HCT116 (cell line): ENCODE data around the gene MINAR1. TPM values are rescaled to one million over a fixed set of nuclear protein-coding genes. Genes with fewer than 3 reads are reported as not detected.

Experiments used
- ATAC-seq: fragments of 200-7000 bp; cut with Tn5 transposase; 2 replicates; pipeline ENCODE4 v1.9.1; 2020; ENCODE audit warnings: mild to moderate bottlenecking, moderate library complexity
- BruUV-seq: library from RNA; stranded (reverse); fragments of 400-500 nt; replicated peaks from 2 replicates; lab custom pipeline; 2021; lab: Mats Ljungman, UMichigan
- CTCF ChIA-PET: fragments of 300-600 bp; sonication (Branson Sonifier 250); formaldehyde crosslinking; loops from one replicate; lab custom pipeline; 2021; ENCODE audit warnings: antibody characterized with exemption; lab: Charles Lee
- POLR2A ChIA-PET: fragments of 300-600, 350-600 bp; sonication (Branson Sonifier 250); formaldehyde crosslinking; loops from one replicate; lab custom pipeline; 2021; ENCODE audit warnings: antibody characterized with exemption; lab: Charles Lee
- RAD21 ChIA-PET, 2 experiments: fragments of 300-600 bp; sonication (Branson Sonifier 250); formaldehyde crosslinking; loops; one replicate each; lab custom pipeline; 2023; ENCODE audit warnings: low total read pairs in 2 of 2; ENCODE audit not compliant: uncharacterized antibody in 2 of 2, unreplicated experiment in 2 of 2, low non-redundant PET in 1 of 2; lab: Charles Lee
- DNase-seq: peaks from one replicate; pipeline ENCODE4 v3.0.0-alpha.2; 2010; ENCODE audit warnings: low read depth, low spot score
- H2AFZ ChIP-seq: fragments of 200-600 bp; shearing (Covaris generic), sonication (generic); 2 replicates; pipeline ENCODE4 v1.6.1; 2017; ENCODE audit warnings: low read depth, mixed run types, mixed read lengths, antibody characterized with exemption, low read length; ENCODE audit not compliant: poor library complexity, severe bottlenecking
- H3K27ac ChIP-seq: 2 replicates; pipeline ENCODE4 v1.5.1; 2012; ENCODE audit warnings: low read depth, low read length
- H3K27me3 ChIP-seq: fragments of 200-600 bp; sonication (generic); 2 replicates; pipeline ENCODE4 v1.6.1; 2016; ENCODE audit warnings: mixed run types, low read length, mixed read lengths; ENCODE audit not compliant: insufficient read depth
- H3K36me3 ChIP-seq, 2 experiments: fragments of 200-500 bp in 1 of 2; fragments of 200-600 bp in 1 of 2; sonication (Bioruptor generic) in 1 of 2; sonication (generic) in 1 of 2; 2 replicates each; pipeline versions ENCODE4 v1.5.1 to v1.6.1; 2014 to 2016; ENCODE audit warnings: low read length in 2 of 2, inconsistent platforms in 1 of 2, mixed read lengths in 1 of 2, mixed run types in 1 of 2; ENCODE audit not compliant: insufficient read depth in 2 of 2, control insufficient read depth in 1 of 2
- H3K4me1 ChIP-seq, 2 experiments: fragments of 200-600 bp in 1 of 2; sonication (generic) in 1 of 2; 2 replicates each; pipeline versions ENCODE4 v1.5.1 to v1.6.1; 2012 to 2017; ENCODE audit warnings: low read length in 2 of 2, inconsistent platforms in 1 of 2, mild to moderate bottlenecking in 1 of 2, mixed read lengths in 1 of 2, mixed run types in 1 of 2, moderate library complexity in 1 of 2; ENCODE audit not compliant: insufficient read depth in 2 of 2, control insufficient read depth in 1 of 2
- H3K4me2 ChIP-seq: fragments of 200-600 bp; sonication (generic); 2 replicates; pipeline ENCODE4 v1.6.1; 2017; ENCODE audit warnings: mixed run types, low read length, mixed read lengths
- H3K4me3 ChIP-seq, 2 experiments: fragments of 200-600 bp in 1 of 2; sonication (generic) in 1 of 2; replicated peaks in 1 of 2; 2 replicates each; pipeline ENCODE4 v1.5.1; 2011 to 2016; ENCODE audit warnings: low read length in 2 of 2, control low read depth in 1 of 2, low read depth in 1 of 2, mild to moderate bottlenecking in 1 of 2, mixed read lengths in 1 of 2, mixed run types in 1 of 2
- H3K79me2 ChIP-seq: fragments of 200-600 bp; sonication (generic); 2 replicates; pipeline ENCODE4 v1.6.1; 2017; ENCODE audit warnings: mild to moderate bottlenecking, mixed run types, low read length, moderate library complexity, mixed read lengths; ENCODE audit not compliant: insufficient read depth
- H3K9ac ChIP-seq: fragments of 200-600 bp; sonication (generic); 2 replicates; pipeline ENCODE4 v1.6.1; 2016; ENCODE audit warnings: low read length, mixed read lengths
- H3K9me2 ChIP-seq: fragments of 200-600 bp; sonication (generic), shearing (Covaris generic); 2 replicates; pipeline ENCODE4 v1.6.1; 2017; ENCODE audit warnings: mixed run types, mild to moderate bottlenecking, moderate library complexity; ENCODE audit not compliant: insufficient read depth
- H3K9me3 ChIP-seq, 2 experiments: fragments of 200-500 bp in 1 of 2; fragments of 200-600 bp in 1 of 2; sonication (Bioruptor generic) in 1 of 2; sonication (generic) in 1 of 2; 2 replicates each; pipeline ENCODE4 v1.6.1; 2014 to 2017; ENCODE audit warnings: low read length in 2 of 2, mixed read lengths in 2 of 2, inconsistent platforms in 1 of 2, low read depth in 1 of 2, mild to moderate bottlenecking in 1 of 2, mixed run types in 1 of 2, moderate library complexity in 1 of 2; ENCODE audit not compliant: control insufficient read depth in 1 of 2, insufficient read depth in 1 of 2
- H4K20me1 ChIP-seq: fragments of 200-600 bp; sonication (generic), shearing (Covaris generic); 2 replicates; pipeline ENCODE4 v1.6.1; 2017; ENCODE audit warnings: mixed run types, mild to moderate bottlenecking, moderate library complexity; ENCODE audit not compliant: insufficient read depth
- ATF3 ChIP-seq: IDR thresholded peaks from 2 replicates; pipeline ENCODE4 v1.6.1; 2012
- CBX3 ChIP-seq: IDR thresholded peaks from 2 replicates; pipeline ENCODE4 v1.6.1; 2012; ENCODE audit warnings: low read depth
- CEBPB ChIP-seq: IDR thresholded peaks from 2 replicates; pipeline ENCODE4 v1.6.1; 2012; ENCODE audit warnings: low read depth
- CTCF ChIP-seq, 3 experiments: fragments of 200-600 bp in 1 of 3; sonication (generic) in 1 of 3; IDR thresholded peaks in 2 of 3; conservative IDR thresholded peaks in 1 of 3; 2 replicates each; pipeline ENCODE4 v1.5.1; 2012 to 2017; ENCODE audit warnings: low read depth in 2 of 3, low read length in 2 of 3, antibody characterized with exemption in 1 of 3, borderline replicate concordance in 1 of 3, control low read depth in 1 of 3, mild to moderate bottlenecking in 1 of 3, mixed read lengths in 1 of 3, mixed run types in 1 of 3, moderate library complexity in 1 of 3; ENCODE audit not compliant: insufficient read depth in 1 of 3
- EGR1 ChIP-seq: IDR thresholded peaks from 2 replicates; pipeline ENCODE4 v1.6.1; 2012; ENCODE audit warnings: low read depth
- ELF1 ChIP-seq: IDR thresholded peaks from 2 replicates; pipeline ENCODE4 v1.6.1; 2012; ENCODE audit warnings: low read depth, borderline replicate concordance
- EZH2 ChIP-seq: fragments of 200-600 bp; sonication (generic); IDR thresholded peaks from 2 replicates; pipeline ENCODE4 v1.6.1; 2017; ENCODE audit warnings: antibody characterized with exemption, mixed run types
- POLR2AphosphoS5 ChIP-seq: IDR thresholded peaks from 2 replicates; pipeline ENCODE4 v1.6.1; 2011; ENCODE audit warnings: mild to moderate bottlenecking, low read depth, low read length, moderate library complexity
- REST ChIP-seq: IDR thresholded peaks from 2 replicates; pipeline ENCODE4 v1.6.1; 2012; ENCODE audit warnings: low read depth
- ZBTB33 ChIP-seq: IDR thresholded peaks from 2 replicates; pipeline ENCODE4 v1.6.1; 2011; ENCODE audit warnings: mild to moderate bottlenecking, low read length, moderate library complexity; ENCODE audit not compliant: insufficient replicate concordance; ENCODE audit errors: extremely low read depth
- ZNF274 ChIP-seq: fragments of 200-500 bp; sonication (Bioruptor generic); IDR thresholded peaks from 2 replicates; pipeline ENCODE4 v1.6.1; 2014; ENCODE audit warnings: mild to moderate bottlenecking, low read depth, low read length, inconsistent platforms
- intact Hi-C: fragments of 100-400 bp; cut with micrococcal nuclease; formaldehyde crosslinking; loops from 2 replicates; pipeline ENCODE4 v1.10.0; 2022
- total RNA-seq: library from RNA; stranded (reverse); gene quantifications from one replicate; pipeline ENCODE4 v1.2.1, GENCODE V29; 2021; ENCODE audit not compliant: unreplicated experiment

The MINAR1 gene
- total RNA-seq, 1 experiment from 2014 or later = 1.9 TPM

GRCh38 chr15:79416876-79417275, 15.3 kb upstream of the MINAR1 start:
- DNase-seq (no peak), ATAC-seq (no peak)
- no peaks in the 10 kb centered on the region for H4K20me1 ChIP-seq
- H3K79me2 ChIP-seq = no peaks in the 10 kb centered on the region
- H3K4me3 ChIP-seq = no peak overlapping the region
- no peak overlapping the region for H3K9ac ChIP-seq
- H3K4me2 ChIP-seq = no peak overlapping the region
- H2AFZ ChIP-seq = no peak overlapping the region
- no peaks in the 10 kb centered on the region for H3K36me3 ChIP-seq
- TF ChIP-seq CEBPB (no peak), REST (no peak), ZNF274 (no peak), CBX3 (no peak), ELF1 (no peak), ZBTB33 (no peak), POLR2AphosphoS5 (no peak), EGR1 (no peak), CTCF (IDR thresholded peaks at IDR 0.05 in 2 of 3, conservative IDR thresholded peaks at IDR 0.05 in 1 of 3; ENCODE audit: borderline replicate concordance in 1 of 3, insufficient read depth in 1 of 3, low read depth in 2 of 3, low read length in 2 of 3) (no peak), EZH2 (no peak), ATF3 (no peak)
- CTCF ChIA-PET = interaction anchor here (1.3 kb wide), 1 partner anchor 437 kb away, joined by 3 read pairs; no protein-coding TSS in a partner anchor
- H3K9me3 ChIP-seq = no peaks in the 10 kb centered on the region
- no peaks in the 10 kb centered on the region for H3K9me2 ChIP-seq
- intact Hi-C loops = no loop called here
- RAD21 ChIA-PET = interaction anchor here in 1 of 2 experiments (0.6 kb wide), 1 partner anchor 147 kb away, joined by 3 read pairs; no protein-coding TSS in a partner anchor
- POLR2A ChIA-PET = no interaction called here
- no TSS peak for BruUV-seq
- H3K27ac ChIP-seq = no peak overlapping the region
- no peaks in the 10 kb centered on the region for H3K27me3 ChIP-seq
- H3K4me1 ChIP-seq = no peaks in the 10 kb centered on the region
